IPS-15b (cell line): ENCODE data around the gene YWHAG.
"Not testable (repeated sequence)": the region's sequence is repeated elsewhere in the genome, so short reads cannot be mapped to it uniquely, and the experiment has no call there.

Experiments
- H3K27me3 ChIP-seq: one replicate; pipeline ENCODE4 v1.6.1; 2013; ENCODE audit warnings: low read length; ENCODE audit not compliant: control insufficient read depth, insufficient read depth
- H3K36me3 ChIP-seq: one replicate; pipeline ENCODE4 v1.6.1; 2013; ENCODE audit warnings: low read length; ENCODE audit not compliant: control insufficient read depth, insufficient read depth
- H3K4me1 ChIP-seq: one replicate; pipeline ENCODE4 v1.6.1; 2013; ENCODE audit warnings: mild to moderate bottlenecking, low read length; ENCODE audit not compliant: control insufficient read depth, insufficient read depth
- H3K4me3 ChIP-seq: one replicate; pipeline ENCODE4 v1.5.1; 2013; ENCODE audit warnings: low read depth, low read length
- H3K9ac ChIP-seq: one replicate; pipeline ENCODE4 v1.6.1; 2013; ENCODE audit warnings: low read depth, mild to moderate bottlenecking, low read length
- H3K9me3 ChIP-seq: one replicate; pipeline ENCODE4 v1.6.1; 2013; ENCODE audit warnings: mild to moderate bottlenecking, low read length; ENCODE audit not compliant: control insufficient read depth, insufficient read depth

YWHAG gene

DNA sequence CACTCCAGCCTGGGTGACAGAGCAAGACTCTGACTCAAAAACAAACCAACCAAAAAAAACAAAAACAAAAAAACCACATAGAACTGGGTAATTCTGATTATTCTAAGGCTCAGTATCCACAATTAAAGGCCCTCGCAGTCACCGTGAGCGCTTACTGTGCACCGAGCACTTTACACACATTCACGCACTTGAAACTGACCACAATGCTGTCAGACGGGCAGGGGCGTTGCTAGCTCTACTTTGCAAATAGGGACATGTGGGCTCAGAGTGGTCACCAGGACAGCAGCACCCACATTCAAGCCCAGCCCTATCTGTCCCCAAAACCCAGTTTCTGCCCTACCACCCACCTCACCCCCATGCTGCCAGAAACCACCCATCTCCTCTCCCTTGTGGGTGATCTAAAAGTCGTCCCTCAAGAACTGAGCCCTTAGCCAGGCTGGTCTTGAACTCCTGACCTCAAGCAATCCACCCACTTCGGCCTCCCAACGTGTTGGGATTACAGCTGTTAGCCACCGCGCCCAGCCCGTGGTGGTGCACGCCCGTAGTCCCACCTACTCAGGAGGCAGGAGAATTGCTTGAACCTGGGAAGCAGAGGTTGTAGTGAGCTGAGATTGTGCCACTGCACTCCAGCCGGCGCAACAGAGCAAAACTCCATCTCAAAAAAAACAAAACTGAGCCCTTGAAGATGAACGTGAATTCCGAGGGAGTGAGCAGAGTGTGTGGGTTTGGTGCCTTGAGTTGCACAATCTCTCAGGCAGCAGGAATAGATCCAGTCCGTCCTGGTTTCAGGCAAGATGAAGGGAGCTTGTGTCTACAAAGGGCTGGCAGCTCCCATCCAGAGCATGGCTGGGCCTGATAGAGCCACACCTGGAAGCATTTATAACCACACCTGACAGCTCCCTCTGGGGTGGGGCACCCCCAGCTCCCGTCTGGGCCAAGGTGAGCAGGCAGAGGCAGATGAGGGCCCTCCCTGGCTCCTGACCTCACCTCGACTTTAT is 61.7 kb downstream of the YWHAG start:
- H3K4me1 ChIP-seq: no peaks in the 10 kb centered on the region
- no peaks in the 10 kb centered on the region for H3K36me3 ChIP-seq
- H3K4me3 ChIP-seq: no peak overlapping the region
- peaks cover 7% of the 10 kb centered on the region for H3K27me3 ChIP-seq
- no peak overlapping the region for H3K9ac ChIP-seq
- H3K9me3 ChIP-seq: no peaks in the 10 kb centered on the region

- H3K4me1 ChIP-seq: peaks cover 6% of the 10 kb centered on the region
- no peak overlapping the region for H3K9ac ChIP-seq
- H3K9me3 ChIP-seq: no peaks in the 10 kb centered on the region
- H3K4me3 ChIP-seq: no peak overlapping the region
- H3K27me3 ChIP-seq: no peaks in the 10 kb centered on the region
- H3K36me3 ChIP-seq: no peaks in the 10 kb centered on the region
Measured at GRCh38 chr7:76294344-76295024, 64.3 kb downstream of the YWHAG start.

DNA sequence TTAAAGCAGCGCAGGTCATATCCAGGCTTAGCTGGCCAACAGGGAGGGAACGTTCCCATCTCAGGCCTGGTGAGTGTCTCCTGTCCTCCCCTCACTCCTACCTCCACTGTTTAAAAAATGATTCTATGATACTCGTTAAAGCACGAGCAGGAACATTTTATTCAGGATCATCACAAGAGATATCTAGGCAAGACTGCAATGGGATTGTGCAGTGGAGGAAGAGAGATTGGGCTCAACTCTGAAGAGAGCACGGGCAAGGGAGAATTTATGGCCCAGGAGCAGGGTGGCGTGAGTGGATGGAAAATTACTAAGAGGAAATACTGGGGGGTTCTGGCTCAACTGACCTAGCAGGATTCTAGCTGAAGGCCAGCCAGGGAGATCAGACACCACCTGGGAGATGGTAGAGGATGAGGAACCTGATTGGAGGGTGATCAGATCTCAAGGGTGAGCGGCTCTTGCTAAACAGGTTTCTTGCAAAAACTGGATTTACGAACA is 65.3 kb downstream of the YWHAG start:
- Histone ChIP-seq H3K4me1 (peaks cover 8% of the 10 kb centered on the region), H3K9me3 (no peaks in the 10 kb centered on the region), H3K27me3 (no peaks in the 10 kb centered on the region), H3K36me3 (no peaks in the 10 kb centered on the region), H3K4me3 (no peak overlapping the region), H3K9ac (no peak overlapping the region)

DNA sequence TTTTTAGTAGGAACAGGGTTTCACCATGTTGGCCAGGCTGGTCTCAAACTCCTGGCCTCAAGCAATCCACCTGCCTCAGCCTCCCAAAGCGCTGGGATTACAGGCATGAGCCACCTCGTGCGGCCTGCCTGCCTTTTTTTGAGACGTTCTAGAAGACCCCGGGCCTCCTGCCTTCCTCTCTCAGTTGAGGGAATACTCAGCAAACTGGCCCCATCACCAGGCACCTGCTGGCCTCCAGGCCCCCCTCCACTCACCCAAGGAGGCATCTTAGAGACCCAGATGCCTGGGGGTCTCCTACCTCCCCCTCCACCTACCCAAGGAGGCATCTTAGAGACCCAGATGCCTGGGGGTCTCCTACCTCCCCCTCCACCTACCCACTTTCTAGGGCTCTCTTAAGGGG is 65.9 kb downstream of the YWHAG start:
- H3K36me3 ChIP-seq, H3K9ac ChIP-seq, H3K4me1 ChIP-seq, H3K9me3 ChIP-seq, H3K4me3 ChIP-seq, H3K27me3 ChIP-seq: not testable (repeated sequence)

DNA sequence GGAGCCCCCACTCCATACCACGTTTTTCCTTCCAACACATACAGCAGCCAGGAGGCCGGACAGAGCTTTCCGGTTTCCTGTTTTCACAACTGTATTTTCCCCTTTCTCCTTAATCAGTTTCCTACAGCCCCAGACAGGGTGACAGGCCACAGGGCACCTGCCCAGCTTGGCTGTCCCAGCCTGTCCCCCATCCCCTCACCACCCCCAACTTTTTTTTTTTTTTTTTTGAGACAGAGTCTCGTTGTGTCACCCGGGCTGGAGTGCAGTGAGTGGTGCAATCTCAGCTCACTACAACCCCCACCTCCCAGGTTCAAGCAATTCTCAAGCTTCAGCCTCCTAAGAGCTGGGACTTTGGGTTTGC is 66.6 kb downstream of the YWHAG start:
- Histone ChIP-seq H3K4me1 (peaks cover 8% of the 10 kb centered on the region), H3K9me3 (no peaks in the 10 kb centered on the region), H3K36me3 (no peaks in the 10 kb centered on the region), H3K9ac (no peak overlapping the region), H3K27me3 (no peaks in the 10 kb centered on the region), H3K4me3 (no peak overlapping the region)

GRCh38 chr7:76291351-76292212 is 67.2 kb downstream of the YWHAG start:
- Histone ChIP-seq H3K9ac (peak overlapping the region; percentile 12), H3K36me3 (no peaks in the 10 kb centered on the region), H3K9me3 (no peaks in the 10 kb centered on the region), H3K4me1 (peaks cover 8% of the 10 kb centered on the region), H3K4me3 (no peak overlapping the region), H3K27me3 (no peaks in the 10 kb centered on the region)

DNA sequence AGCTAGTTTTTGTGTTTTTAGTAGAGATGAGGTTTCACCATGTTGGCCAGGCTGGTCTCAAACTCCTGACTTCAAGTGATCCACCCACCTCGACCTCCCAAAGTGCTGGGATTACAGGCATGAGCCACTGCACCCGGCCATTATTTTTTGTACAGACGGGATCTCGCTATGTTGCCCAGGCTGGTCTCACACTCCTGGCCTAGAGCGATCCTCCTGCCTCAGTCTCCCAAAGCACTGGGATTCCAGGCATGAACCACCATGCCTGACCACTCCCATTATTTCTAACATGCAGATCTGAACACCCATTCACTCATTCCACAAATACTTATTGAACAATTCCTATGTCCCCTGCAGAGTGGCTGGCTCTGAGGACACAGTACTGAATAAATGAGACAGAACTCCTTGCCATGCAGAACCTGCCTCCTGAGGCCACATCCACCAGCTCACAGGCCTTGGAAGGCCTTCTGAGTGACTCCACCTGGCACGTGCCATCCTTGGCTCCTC is 67.9 kb downstream of the YWHAG start:
- not testable (repeated sequence) for H3K27me3 ChIP-seq, H3K36me3 ChIP-seq, H3K4me1 ChIP-seq, H3K9me3 ChIP-seq, H3K9ac ChIP-seq, H3K4me3 ChIP-seq

DNA sequence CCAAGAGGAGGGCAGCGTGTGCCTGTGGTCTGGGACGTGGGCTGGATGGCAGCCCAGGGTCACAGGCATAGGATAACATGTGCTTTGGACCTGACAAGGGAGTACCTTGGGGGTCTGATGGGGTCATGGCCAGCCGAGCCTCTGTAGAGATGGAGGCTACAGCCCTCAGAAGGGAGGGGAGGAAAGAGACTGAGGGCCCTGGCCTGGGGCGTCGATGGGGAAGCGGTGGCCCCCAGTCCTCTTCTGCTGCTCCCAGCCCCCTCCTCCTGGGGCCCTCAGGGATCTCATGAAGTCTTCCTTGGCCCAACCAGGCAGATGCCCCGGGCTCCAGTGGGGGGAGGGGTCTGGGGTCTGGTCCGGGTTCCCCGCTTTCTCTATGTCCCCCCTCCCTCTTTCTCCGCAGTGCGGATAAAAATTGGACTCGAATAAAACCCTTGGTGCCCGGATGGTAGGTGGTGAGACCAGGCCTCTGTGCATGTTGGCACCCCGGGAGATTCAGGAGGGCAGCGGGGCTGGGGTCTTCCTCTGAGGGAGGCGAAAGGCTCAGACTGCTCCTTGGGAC is 71.9 kb downstream of the YWHAG start:
- H3K27me3 ChIP-seq: peaks cover 8% of the 10 kb centered on the region
- no peak overlapping the region for H3K9ac ChIP-seq
- H3K4me3 ChIP-seq: no peak overlapping the region
- H3K9me3 ChIP-seq: no peaks in the 10 kb centered on the region
- H3K36me3 ChIP-seq: peaks cover 5% of the 10 kb centered on the region
- peaks cover 8% of the 10 kb centered on the region for H3K4me1 ChIP-seq

DNA sequence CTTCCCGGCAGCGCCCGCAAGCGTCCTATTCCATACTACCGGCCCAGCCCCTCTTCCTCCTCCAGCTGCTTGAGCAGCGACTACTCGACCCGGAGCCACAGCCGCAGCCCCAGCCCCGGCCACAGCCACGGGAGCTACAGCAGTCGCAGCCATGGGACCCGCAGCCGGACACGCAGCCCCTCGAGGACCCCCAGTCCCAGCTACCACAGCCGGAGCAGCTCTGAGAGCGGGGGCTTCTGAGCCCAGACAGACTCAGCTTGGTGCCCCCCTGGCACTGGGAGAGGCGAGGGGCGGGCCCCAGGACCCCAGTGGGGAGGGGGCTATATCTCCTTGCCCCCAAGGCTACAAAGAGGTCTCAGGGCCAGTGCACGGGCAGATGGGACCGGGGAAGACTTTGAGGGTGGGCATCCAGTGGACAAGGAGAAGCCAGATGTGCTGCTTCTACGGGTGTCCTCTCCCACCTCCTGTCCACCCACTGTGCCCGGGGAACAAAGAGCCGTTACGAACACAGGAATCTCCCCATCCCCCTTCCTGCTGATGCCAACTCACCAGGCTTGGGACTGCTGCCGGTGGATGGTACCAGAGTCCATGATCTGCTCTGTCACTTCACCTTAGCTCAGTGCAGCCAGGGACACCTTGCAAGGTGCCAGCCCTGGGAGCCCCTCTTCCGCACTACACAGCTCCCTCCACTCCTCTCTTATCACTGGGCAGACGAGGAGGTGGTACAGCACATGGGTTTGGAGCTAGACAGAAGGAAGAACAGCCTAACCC is 73.0 kb downstream of the YWHAG start:
- H3K4me1 ChIP-seq: peaks cover 4% of the 10 kb centered on the region

GRCh38 chr7:76283254-76284159 is 75.3 kb downstream of the YWHAG start:
- Histone ChIP-seq H3K9ac (no peak overlapping the region), H3K4me1 (peaks cover 9% of the 10 kb centered on the region), H3K36me3 (peaks cover 5% of the 10 kb centered on the region), H3K9me3 (no peaks in the 10 kb centered on the region), H3K4me3 (peak overlapping the region; percentile 53), H3K27me3 (peaks cover 32% of the 10 kb centered on the region)

More for the DNA sequence above, 73.0 kb downstream of the YWHAG start:
- Histone ChIP-seq H3K27me3 (peaks cover 14% of the 10 kb centered on the region), H3K9me3 (no peaks in the 10 kb centered on the region), H3K36me3 (peaks cover 5% of the 10 kb centered on the region), H3K4me3 (no peak overlapping the region), H3K9ac (no peak overlapping the region)
